ENCODE results near the gene FOS.

The FOS gene

DNA sequence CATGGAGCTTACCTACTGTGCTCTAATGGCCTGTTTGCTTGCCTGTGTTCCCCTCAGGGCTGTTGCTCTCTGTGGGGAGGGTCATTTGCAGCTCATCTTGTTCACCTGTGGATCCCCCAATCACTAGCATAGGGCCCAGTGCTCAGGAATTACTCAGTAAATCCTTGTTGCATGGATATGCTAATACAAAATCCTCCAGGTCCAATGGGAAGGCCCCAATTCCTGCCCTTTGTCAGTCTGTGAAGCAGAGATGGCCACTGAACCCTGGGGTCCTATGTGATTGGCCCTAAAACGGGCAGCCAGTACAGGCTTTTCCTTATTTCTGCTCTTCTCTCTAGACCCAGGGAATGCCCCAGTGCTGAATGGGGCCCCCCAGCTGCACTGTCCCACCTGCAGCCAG, 44.1 kb downstream of the FOS start:
- DNase-seq = no peak

DNA sequence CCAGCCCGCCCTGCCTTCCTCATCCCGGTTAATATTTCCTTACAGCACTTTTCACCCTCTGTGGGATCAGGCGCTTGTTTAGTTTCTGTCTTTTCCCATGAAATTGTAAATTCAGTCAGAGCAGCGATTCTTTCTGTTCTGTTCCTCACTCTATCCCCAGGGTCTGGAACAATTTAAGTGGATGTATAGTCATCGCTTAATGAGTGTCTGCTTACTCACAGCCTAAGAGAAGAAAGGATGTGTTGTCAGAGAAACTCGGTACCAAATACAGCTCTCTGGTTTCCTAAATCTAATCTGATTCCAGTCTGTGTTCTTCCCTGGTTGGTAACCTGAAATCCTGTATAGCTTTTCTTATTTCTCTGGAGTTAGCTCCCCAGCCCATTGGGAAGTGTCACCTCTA, 44.9 kb downstream of the FOS start:
- DNase-seq = no peak

GRCh38 chr14:75328558-75329155, 50.0 kb downstream of the FOS start:
- DNase-seq = no peak

GRCh38 chr14:75329369-75329768, 50.7 kb downstream of the FOS start:
- DNase-seq = no peak

DNA sequence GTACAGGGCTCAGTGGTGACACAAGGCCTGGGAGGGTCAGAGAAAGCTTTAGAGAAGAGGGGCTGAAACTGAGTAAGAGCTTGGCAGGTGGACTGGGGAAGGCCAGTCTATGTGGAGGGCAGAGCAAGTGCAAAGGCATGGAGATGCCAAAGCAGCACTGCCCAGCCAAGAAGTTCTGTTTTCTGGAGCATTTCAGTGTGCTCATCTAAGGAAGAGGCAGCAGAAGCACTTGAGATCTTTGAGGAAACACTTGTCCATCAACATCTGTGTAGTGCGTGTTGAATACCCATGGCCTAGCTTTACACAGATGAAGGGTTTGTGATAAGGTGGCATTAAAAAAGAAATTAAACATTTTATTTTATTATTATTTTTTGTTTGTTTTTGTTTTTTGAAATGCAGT, 52.8 kb downstream of the FOS start:
- no peak for DNase-seq

Measured in activated CD8-positive, alpha-beta memory T cell treated with anti-CD3 and anti-CD28 coated beads, Interleukin-2, amount 50 U/mL, for 4 hours (primary cell).